Smooth muscle cell (in vitro differentiated cells): Measurements from ENCODE around the gene CIROP. TPM values are rescaled to one million over a fixed set of nuclear protein-coding genes. Genes with fewer than 3 reads are reported as not detected.
A peak's percentile ranks its signal among the peaks of the same experiment; 100 is the strongest.

ENCODE experiments used
- DNase-seq: peaks from one replicate; lab custom pipeline; 2025; ENCODE audit not compliant: unreplicated experiment; lab: John Stamatoyannopoulos, UW
- H2AFZ ChIP-seq: fragments of 200-600 bp; sonication (generic); 2 replicates; pipeline ENCODE4 v1.6.0; 2016; ENCODE audit warnings: antibody characterized with exemption, low read depth, mild to moderate bottlenecking
- H3F3A ChIP-seq: fragments of 200-600 bp; sonication (generic); 2 replicates; pipeline ENCODE4 v1.6.0; 2017; ENCODE audit warnings: antibody characterized with exemption, low read depth
- H3K27ac ChIP-seq: fragments of 200-600 bp; sonication (generic); 2 replicates; pipeline ENCODE4 v1.5.1; 2016; ENCODE audit warnings: low read depth, mild to moderate bottlenecking
- H3K27me3 ChIP-seq: fragments of 200-600 bp; sonication (generic); 2 replicates; pipeline ENCODE4 v1.6.1; 2016; ENCODE audit warnings: low read depth, mild to moderate bottlenecking
- H3K36me3 ChIP-seq: fragments of 200-600 bp; sonication (generic); 2 replicates; pipeline ENCODE4 v1.5.1; 2016; ENCODE audit warnings: low read depth
- H3K4me1 ChIP-seq: fragments of 200-600 bp; sonication (generic); 2 replicates; pipeline ENCODE4 v1.5.1; 2016; ENCODE audit warnings: low read depth
- H3K4me2 ChIP-seq: fragments of 200-600 bp; sonication (generic); 2 replicates; pipeline ENCODE4 v1.6.0; 2016; ENCODE audit warnings: mild to moderate bottlenecking
- H3K4me3 ChIP-seq: fragments of 200-600 bp; sonication (generic); 2 replicates; pipeline ENCODE4 v1.5.1; 2016; ENCODE audit warnings: mild to moderate bottlenecking
- H3K79me2 ChIP-seq: fragments of 200-600 bp; sonication (generic); 2 replicates; pipeline ENCODE4 v1.6.0; 2016; ENCODE audit warnings: low read depth, mild to moderate bottlenecking
- H3K9ac ChIP-seq: fragments of 200-600 bp; sonication (generic); 2 replicates; pipeline ENCODE4 v1.6.0; 2016; ENCODE audit warnings: low read depth
- H3K9me3 ChIP-seq: fragments of 200-600 bp; sonication (generic); replicated peaks from 2 replicates; pipeline ENCODE4 v1.5.1; 2016; ENCODE audit warnings: low read depth
- H4K20me1 ChIP-seq: fragments of 200-600 bp; sonication (generic); 2 replicates; pipeline ENCODE4 v1.6.0; 2016; ENCODE audit warnings: low read depth
- WGBS: methylation state at CpG from one replicate; pipeline ENCODE4 v1.1.7; 2016; ENCODE audit warnings: low lambda C conversion rate; 5-methylcytosine and 5-hydroxymethylcytosine counted together
- polyA plus RNA-seq: library from polyadenylated mRNA; unstranded; fragments of >200 nt; fragmentation: Nextera tagmentation; extraction: Ambion mirVana; gene quantifications from 2 replicates; pipeline ENCODE4 v1.2.1, GENCODE V29; 2016
- total RNA-seq: library from RNA; depleted of rRNA; stranded (reverse); fragments of >200 nt; gene quantifications from 2 replicates; pipeline ENCODE4 v1.2.3, GENCODE V29; 2014
- TF ChIP-seq, protein P1 (sequence below): fragments of 200-600 bp; sonication (generic); IDR thresholded peaks from 2 replicates; pipeline ENCODE4 v1.5.1; 2017; ENCODE audit warnings: borderline replicate concordance, mild to moderate bottlenecking, antibody characterized with exemption; ENCODE audit not compliant: insufficient read depth, poor library complexity, severe bottlenecking

Gene CIROP
- total and polyA plus RNA-seq, 2 experiments from 2014 or later, result not detected

DNA sequence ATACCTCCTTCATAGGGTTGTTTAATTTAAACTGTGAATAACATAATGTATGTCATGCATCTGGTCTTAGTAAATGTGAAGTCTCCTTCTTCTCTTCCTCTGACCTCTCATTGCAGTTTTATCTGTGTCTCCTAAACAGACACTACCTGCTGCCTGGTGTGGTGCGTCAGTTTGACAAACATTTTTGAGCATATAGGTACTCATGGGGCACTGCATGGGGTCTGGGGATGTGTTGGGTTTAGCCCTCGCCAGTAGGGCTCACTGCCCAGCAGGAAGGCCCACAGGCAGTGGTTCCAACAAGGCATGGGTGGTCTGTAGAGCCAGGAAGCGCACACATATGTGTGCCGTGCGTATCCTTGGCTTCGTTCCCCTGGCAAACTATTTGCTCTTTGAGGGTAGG is 17.3 kb upstream of the CIROP start:
- Histone ChIP-seq H3F3A (peaks cover 8% of the 10 kb centered on the region), H3K9me3 (no peaks in the 10 kb centered on the region), H3K79me2 (no peaks in the 10 kb centered on the region), H4K20me1 (no peaks in the 10 kb centered on the region), H2AFZ (no peak overlapping the region), H3K27ac (peak overlapping the region; percentile 88), H3K27me3 (no peaks in the 10 kb centered on the region), H3K4me1 (peaks cover 10% of the 10 kb centered on the region), H3K4me3 (no peak overlapping the region), H3K9ac (peak overlapping the region; percentile 14), H3K4me2 (peak overlapping the region; percentile 53), H3K36me3 (no peaks in the 10 kb centered on the region)
- DNase-seq, result no peak
- 85% methylated on average over 6 of the region's 6 CpGs for WGBS
- TF ChIP-seq, protein P1, sequence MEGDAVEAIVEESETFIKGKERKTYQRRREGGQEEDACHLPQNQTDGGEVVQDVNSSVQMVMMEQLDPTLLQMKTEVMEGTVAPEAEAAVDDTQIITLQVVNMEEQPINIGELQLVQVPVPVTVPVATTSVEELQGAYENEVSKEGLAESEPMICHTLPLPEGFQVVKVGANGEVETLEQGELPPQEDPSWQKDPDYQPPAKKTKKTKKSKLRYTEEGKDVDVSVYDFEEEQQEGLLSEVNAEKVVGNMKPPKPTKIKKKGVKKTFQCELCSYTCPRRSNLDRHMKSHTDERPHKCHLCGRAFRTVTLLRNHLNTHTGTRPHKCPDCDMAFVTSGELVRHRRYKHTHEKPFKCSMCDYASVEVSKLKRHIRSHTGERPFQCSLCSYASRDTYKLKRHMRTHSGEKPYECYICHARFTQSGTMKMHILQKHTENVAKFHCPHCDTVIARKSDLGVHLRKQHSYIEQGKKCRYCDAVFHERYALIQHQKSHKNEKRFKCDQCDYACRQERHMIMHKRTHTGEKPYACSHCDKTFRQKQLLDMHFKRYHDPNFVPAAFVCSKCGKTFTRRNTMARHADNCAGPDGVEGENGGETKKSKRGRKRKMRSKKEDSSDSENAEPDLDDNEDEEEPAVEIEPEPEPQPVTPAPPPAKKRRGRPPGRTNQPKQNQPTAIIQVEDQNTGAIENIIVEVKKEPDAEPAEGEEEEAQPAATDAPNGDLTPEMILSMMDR, result no peak

DNA sequence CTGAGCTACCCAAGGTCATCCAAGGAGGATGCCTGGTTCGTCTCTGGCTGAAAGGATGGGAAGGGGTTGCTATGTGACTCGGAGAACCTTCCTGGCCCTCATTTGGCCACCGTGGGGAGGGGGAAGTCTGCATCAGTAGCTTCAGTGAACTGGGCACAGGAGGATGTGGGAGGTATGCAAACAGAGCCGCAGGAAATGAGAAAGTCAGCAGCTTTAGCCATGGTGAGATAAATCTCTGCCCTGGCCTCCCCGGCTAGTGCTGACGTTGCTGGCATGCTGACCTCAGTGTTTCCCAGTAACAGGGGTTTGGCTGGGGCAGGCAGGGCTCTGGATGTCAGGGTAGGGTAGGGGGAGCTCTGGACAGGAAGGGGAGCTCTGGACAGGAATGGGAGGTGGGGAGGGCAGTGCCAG is 16.6 kb upstream of the CIROP start:
- peak overlapping the region; percentile 88 for H3K27ac ChIP-seq
- peak overlapping the region; percentile 20 for H2AFZ ChIP-seq
- WGBS, result 15% methylated on average over 6 of the region's 6 CpGs
- H3K4me2 ChIP-seq, result peak overlapping the region; percentile 70
- peaks cover 10% of the 10 kb centered on the region for H3K4me1 ChIP-seq
- H3K4me3 ChIP-seq, result no peak overlapping the region
- H3K79me2 ChIP-seq, result no peaks in the 10 kb centered on the region
- peak overlapping the region; percentile 14 for H3K9ac ChIP-seq
- no peaks in the 10 kb centered on the region for H3K27me3 ChIP-seq
- no peaks in the 10 kb centered on the region for H3K9me3 ChIP-seq
- no peaks in the 10 kb centered on the region for H3K36me3 ChIP-seq
- no peaks in the 10 kb centered on the region for H4K20me1 ChIP-seq
- H3F3A ChIP-seq, result peaks cover 8% of the 10 kb centered on the region
- peak; percentile 14 for DNase-seq
- TF ChIP-seq, protein P1, result no peak

DNA sequence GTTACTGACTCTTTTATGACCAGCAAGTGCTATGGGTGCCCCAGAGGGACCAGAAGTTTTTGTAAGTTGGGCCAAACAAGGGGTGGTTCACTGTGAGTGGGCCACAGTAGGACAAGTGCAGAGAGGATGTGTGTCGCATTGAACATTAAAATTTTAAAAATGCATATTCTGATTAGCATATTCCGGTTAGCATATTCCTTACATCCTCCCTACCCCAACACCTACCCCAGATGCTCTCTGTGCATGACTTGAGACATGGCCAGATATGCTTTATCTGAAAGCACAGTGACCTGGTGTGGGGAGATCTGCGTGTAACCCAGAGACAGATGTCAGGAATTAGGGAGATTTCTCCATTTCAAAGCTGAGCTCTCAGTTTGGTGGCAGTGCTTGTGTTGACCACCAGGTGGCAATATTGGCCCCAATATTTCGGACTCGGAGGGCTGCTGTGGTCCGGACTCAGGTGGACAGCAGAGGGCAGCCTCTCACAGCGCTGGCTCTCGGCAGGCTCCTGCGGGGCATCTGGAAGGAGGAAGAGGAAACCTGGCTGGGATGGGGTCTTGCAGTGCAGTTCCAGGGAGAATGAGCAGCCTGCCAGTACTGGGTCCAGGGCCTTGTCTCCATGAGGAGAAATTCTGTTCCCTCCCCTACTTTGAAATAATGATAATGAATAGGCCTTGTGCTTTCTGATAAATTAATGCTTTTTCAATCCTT is 15.9 kb upstream of the CIROP start:
- Histone ChIP-seq H4K20me1 (no peaks in the 10 kb centered on the region), H3K27ac (peak overlapping the region; percentile 88), H3K9me3 (no peaks in the 10 kb centered on the region), H2AFZ (no peak overlapping the region), H3K4me1 (peaks cover 10% of the 10 kb centered on the region), H3K4me2 (peak overlapping the region; percentile 70), H3K79me2 (no peaks in the 10 kb centered on the region), H3F3A (peaks cover 8% of the 10 kb centered on the region), H3K4me3 (no peak overlapping the region), H3K27me3 (no peaks in the 10 kb centered on the region), H3K36me3 (no peaks in the 10 kb centered on the region), H3K9ac (no peak overlapping the region)
- TF ChIP-seq, protein P1, result peak; percentile 100
- DNase-seq, result peak; percentile 56
- 20% methylated on average over 9 of the region's 9 CpGs for WGBS
